NB4 (cell line): ENCODE measurements around the gene COL6A1.

Experiments used
- DNase-seq: peaks from one replicate; pipeline ENCODE4 v3.0.0; 2010; ENCODE audit warnings: low read depth
- H3K4me3 ChIP-seq: one replicate; pipeline ENCODE4 v1.5.1; 2011; ENCODE audit warnings: mild to moderate bottlenecking, low read depth, low read length, moderate library complexity
- CTCF ChIP-seq: IDR thresholded peaks from one replicate; pipeline ENCODE4 v1.5.1; 2012; ENCODE audit warnings: low read depth, low read length
- MYC ChIP-seq: IDR thresholded peaks from 2 replicates; pipeline ENCODE4 v1.6.1; 2011; ENCODE audit warnings: low read depth, low read length
- POLR2A ChIP-seq: IDR thresholded peaks from 2 replicates; pipeline ENCODE4 v1.6.1; 2011; ENCODE audit warnings: mild to moderate bottlenecking; ENCODE audit not compliant: insufficient read length; ENCODE audit errors: extremely low read depth
- TF ChIP-seq, protein P1 (sequence below): IDR thresholded peaks from 2 replicates; pipeline ENCODE4 v1.6.1; 2011; ENCODE audit warnings: low read depth, low read length

Gene COL6A1

GRCh38 chr21:45996311-45997204 lies 15.0 kb downstream of the COL6A1 start:
- H3K4me3 ChIP-seq, result no peak overlapping the region
- TF ChIP-seq MYC, result no peak
- TF ChIP-seq, protein P1, sequence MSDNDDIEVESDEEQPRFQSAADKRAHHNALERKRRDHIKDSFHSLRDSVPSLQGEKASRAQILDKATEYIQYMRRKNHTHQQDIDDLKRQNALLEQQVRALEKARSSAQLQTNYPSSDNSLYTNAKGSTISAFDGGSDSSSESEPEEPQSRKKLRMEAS, result no peak
- TF ChIP-seq POLR2A, result no peak
- no peak for TF ChIP-seq CTCF
- no peak for DNase-seq

DNA sequence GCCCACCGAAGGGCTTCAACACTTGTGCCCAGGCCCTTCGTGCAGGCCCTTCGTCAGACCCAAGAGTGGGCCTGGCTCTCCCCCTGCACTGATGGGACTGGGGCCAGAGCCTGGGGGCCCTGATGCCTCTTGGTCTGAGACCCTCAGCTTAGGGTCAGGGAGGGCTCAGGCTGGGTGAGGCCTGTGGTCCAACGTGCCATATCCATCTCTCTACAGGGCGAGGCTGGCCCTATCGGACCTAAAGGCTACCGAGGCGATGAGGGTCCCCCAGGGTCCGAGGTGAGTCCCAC lies 15.6 kb downstream of the COL6A1 start:
- no peak overlapping the region for H3K4me3 ChIP-seq
- no peak for DNase-seq
- TF ChIP-seq POLR2A, result no peak
- no peak for TF ChIP-seq CTCF
- no peak for TF ChIP-seq MYC
- TF ChIP-seq, protein P1, result no peak

DNA sequence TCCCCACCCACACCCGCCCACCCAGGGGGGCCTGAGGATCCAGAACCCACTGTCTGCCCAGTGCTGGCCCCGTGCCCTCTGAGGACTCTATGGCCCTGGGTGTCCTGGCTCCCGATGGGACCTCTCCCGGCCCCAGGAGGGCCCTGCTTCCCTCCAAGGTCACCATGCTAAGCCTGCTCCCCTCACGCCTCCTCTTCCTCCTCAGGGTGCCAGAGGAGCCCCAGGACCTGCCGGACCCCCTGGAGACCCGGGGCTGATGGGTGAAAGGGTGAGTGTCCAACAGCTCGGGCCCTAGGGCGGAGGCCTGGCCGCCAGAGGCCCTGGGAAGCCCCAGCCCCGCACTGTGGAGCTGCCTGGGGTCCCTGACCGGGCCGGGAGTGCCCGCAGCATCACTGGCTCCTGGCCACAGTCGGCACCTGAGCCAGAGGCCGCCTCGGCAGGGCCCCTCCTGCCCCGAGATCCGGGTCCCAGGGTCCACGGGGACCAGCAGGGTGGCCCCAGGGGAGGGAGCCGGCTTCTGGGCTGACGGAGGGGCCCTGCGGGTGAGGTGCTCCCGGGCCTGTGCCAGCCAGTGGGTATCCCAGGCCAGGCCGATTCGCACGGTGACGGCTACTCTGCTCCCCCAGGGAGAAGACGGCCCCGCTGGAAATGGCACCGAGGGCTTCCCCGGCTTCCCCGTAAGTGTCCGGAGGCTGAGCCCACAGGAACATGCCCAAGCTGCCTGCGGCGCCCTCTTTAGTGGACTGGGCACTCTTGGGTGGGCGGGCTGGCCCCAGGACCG lies 16.1 kb downstream of the COL6A1 start:
- TF ChIP-seq MYC (no peak), POLR2A (no peak), CTCF (no peak)
- TF ChIP-seq, protein P1, result no peak
- no peak for DNase-seq
- no peak overlapping the region for H3K4me3 ChIP-seq

GRCh38 chr21:45998276-45998701 lies 16.7 kb downstream of the COL6A1 start:
- TF ChIP-seq MYC, result no peak
- no peak for TF ChIP-seq POLR2A
- TF ChIP-seq CTCF, result no peak
- TF ChIP-seq, protein P1, result no peak
- no peak overlapping the region for H3K4me3 ChIP-seq
- DNase-seq, result no peak

DNA sequence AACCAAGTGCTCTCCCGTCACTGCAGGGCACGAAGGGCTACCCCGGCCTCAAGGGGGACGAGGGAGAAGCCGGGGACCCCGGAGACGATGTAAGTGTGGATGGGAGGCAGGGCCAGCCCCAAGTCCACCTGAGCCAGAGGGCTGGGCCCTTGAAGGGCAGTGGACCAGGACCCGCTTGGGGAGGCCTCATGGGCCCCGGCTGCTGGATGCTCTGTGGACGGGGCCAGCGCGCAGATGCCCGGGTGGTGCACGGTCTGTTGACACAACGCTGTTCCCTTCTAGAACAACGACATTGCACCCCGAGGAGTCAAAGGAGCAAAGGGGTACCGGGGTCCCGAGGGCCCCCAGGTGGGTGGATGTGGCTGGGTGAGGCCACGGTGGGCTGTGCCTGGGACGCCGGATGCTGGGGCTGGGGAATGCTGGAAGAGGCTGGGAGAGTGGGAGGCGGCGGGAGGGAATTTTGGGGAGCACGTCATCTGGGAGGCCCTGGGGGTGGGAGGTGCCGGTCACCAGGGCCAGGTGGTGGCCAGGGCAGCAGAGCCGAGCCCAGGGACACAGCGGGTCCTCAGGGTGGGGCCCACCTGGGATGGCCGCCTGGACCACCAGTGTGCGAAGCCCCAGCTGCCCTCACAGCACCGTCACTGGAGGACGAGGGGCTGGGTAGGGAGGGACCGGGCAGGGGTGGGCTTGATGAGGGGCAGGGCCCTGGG lies 17.5 kb downstream of the COL6A1 start:
- H3K4me3 ChIP-seq, result no peak overlapping the region
- no peak for DNase-seq
- TF ChIP-seq, protein P1, result no peak
- TF ChIP-seq CTCF (no peak), POLR2A (no peak), MYC (no peak)
